Measurements from ENCODE around the gene PEX6.
"Not testable (repeated sequence)": the region's sequence is repeated elsewhere in the genome, so short reads cannot be mapped to it uniquely, and the experiment has no call there.

The PEX6 gene

GRCh38 chr6:42998205-42998604, 19.2 kb upstream of the PEX6 start:
- not testable (repeated sequence) for DNase-seq

- no peak for DNase-seq
Measured at GRCh38 chr6:42996513-42996912, 17.5 kb upstream of the PEX6 start.

GRCh38 chr6:42993445-42993844, 14.5 kb upstream of the PEX6 start:
- no peak for DNase-seq

GRCh38 chr6:42989923-42990322, 10.9 kb upstream of the PEX6 start:
- DNase-seq = no peak

GRCh38 chr6:42988486-42989020, 9.6 kb upstream of the PEX6 start:
- DNase-seq = no peak

GRCh38 chr6:42987533-42988451, 8.8 kb upstream of the PEX6 start:
- no peak for DNase-seq

GRCh38 chr6:42984924-42985475, 6.0 kb upstream of the PEX6 start:
- DNase-seq = no peak

- DNase-seq = peak; percentile 97
Measured at GRCh38 chr6:42984001-42984923, 5.3 kb upstream of the PEX6 start, which contains the start of gene PPP2R5D. TSS of gene PPP2R5D (plus strand) at chr6:42984570. CDS start at chr6:42984678, 108 bp downstream.

GRCh38 chr6:42981836-42982235, 2.9 kb upstream of the PEX6 start:
- DNase-seq = no peak

GRCh38 chr6:42979523-42980177, 669 bp upstream of the PEX6 start:
- no peak for DNase-seq

- DNase-seq = peak; percentile 57
Measured at GRCh38 chr6:42978487-42978838, 518 bp downstream of the PEX6 start.

- DNase-seq = no peak
Measured at GRCh38 chr6:42974919-42975505, 4.0 kb downstream of the PEX6 start.

GRCh38 chr6:42973926-42974325, 5.1 kb downstream of the PEX6 start:
- no peak for DNase-seq

GRCh38 chr6:42971746-42972327, 7.1 kb downstream of the PEX6 start:
- DNase-seq = no peak

- DNase-seq = no peak
Measured at GRCh38 chr6:42970871-42971612, 7.9 kb downstream of the PEX6 start.

- no peak for DNase-seq
Measured at GRCh38 chr6:42969934-42970333, 9.0 kb downstream of the PEX6 start.

GRCh38 chr6:42969431-42969830, 9.6 kb downstream of the PEX6 start:
- DNase-seq = no peak

- DNase-seq = no peak
Measured at GRCh38 chr6:42968783-42969182, 10.2 kb downstream of the PEX6 start.

GRCh38 chr6:42968126-42968701, 10.8 kb downstream of the PEX6 start:
- no peak for DNase-seq

- no peak for DNase-seq
Measured at GRCh38 chr6:42967228-42967627, 11.8 kb downstream of the PEX6 start.

GRCh38 chr6:42966571-42966970, 12.4 kb downstream of the PEX6 start:
- no peak for DNase-seq

All from right forelimb (tissue), 1 donor.